GM21381 (cell line): ENCODE results near the gene CDH24.
A peak's percentile ranks its signal among the peaks of the same experiment; 100 is the strongest.
"Not testable (repeated sequence)": the region's sequence is repeated elsewhere in the genome, so short reads cannot be mapped to it uniquely, and the experiment has no call there.

Experiments
- ATAC-seq: cut with Tn5 transposase; IDR thresholded peaks from one replicate; pipeline ENCODE4 v1.9.1; 2021; ENCODE audit warnings: mild to moderate bottlenecking, moderate library complexity; ENCODE audit not compliant: unreplicated experiment

Gene CDH24

DNA sequence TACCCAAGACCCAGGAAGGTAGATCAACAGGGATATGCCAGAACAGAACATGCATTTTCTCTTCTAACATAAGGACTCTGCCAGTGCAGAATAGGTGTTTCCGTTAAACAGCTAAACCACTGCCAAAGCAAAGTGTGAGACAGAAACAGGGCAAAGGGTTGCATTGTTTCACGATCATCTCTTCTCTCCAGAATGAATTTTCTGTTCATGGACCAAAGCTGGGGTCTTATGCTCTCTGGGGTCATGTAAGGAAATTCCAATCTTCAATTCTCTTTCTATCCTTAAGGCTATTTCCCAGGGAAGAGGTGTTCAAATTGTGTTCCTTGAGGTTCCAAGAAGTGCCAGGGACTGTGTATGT lies 33.5 kb downstream of the CDH24 start:
- no peak for ATAC-seq

DNA sequence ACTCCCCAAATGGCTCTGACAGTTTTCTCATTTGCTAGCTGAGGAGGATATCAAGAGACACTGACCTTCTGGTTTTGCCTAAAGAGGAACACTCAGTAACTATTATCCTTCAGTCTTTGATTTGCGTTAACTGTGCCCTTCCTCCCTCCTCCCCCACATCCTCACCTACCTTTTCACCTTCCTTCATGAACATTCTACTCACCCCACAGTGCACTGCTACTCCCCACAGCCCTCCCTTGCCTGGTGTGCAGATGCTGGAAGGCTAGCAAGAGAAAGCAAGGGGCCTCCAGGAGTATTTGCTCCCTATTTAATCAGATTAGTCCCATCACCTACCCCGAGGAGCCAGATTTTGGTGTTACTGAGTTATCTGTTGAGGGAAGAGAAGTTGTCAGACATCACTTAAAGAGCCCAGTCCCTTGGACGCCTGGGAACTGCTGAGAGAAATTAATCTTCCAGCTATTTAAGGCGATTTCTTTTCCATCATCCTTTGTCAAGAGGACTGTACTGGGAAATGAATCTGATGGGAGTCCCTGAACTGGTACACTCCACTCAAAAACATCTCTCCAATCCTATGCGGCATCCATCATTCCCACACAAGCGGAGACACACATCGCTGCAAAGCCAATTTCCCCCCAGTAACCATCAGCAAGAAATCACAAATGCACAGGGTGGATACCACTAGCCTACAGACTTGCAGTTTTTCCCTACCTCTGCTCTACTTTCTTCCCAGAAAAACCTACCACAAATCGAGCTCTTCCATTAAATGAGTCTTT lies 34.1 kb downstream of the CDH24 start:
- no peak for ATAC-seq

DNA sequence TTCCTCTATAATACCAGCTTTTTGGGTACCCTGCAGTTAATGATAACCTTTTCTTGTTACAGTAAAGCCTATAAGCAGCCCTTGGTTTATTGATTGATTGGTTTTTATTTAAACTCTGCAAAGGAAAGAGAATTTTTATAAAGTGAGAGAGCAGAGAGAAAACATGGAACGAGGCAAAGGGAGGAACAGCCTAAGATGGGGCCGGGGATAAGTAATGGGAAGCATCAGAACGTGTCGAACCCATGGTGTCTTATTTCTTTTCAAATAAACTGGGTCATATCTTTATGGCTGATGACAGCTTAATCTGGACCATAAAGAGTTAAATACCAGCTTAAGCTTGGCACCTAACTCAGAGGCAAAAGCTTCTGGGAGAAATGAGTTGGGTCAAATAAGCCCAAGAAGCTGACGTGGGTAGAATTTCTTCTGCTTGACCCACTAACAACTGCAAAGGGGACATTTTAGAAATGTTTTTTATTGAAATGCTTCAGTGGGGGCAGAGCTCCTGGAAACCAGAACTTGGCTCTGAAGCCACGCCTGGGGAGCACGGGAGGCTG lies 35.4 kb downstream of the CDH24 start:
- no peak for ATAC-seq

DNA sequence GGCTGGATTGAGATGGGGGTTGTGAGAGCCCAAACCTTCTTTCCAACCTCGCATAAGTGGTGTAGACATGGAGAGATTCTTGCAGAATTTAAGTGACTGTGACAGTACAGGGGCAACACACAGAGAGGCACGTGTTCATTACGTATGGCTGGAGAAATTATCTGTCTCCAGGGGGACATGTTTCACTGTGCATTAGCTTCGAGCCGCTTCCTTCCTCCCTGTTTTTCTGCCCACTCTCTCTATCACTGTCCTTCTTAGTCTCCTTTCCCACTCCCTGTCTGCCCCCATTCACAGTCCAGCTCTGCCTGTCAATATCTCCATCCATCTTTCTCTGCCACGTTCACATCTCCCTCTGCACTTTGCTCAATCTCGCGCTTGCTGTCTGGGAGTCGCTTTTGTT lies 35.9 kb downstream of the CDH24 start:
- ATAC-seq: no peak

DNA sequence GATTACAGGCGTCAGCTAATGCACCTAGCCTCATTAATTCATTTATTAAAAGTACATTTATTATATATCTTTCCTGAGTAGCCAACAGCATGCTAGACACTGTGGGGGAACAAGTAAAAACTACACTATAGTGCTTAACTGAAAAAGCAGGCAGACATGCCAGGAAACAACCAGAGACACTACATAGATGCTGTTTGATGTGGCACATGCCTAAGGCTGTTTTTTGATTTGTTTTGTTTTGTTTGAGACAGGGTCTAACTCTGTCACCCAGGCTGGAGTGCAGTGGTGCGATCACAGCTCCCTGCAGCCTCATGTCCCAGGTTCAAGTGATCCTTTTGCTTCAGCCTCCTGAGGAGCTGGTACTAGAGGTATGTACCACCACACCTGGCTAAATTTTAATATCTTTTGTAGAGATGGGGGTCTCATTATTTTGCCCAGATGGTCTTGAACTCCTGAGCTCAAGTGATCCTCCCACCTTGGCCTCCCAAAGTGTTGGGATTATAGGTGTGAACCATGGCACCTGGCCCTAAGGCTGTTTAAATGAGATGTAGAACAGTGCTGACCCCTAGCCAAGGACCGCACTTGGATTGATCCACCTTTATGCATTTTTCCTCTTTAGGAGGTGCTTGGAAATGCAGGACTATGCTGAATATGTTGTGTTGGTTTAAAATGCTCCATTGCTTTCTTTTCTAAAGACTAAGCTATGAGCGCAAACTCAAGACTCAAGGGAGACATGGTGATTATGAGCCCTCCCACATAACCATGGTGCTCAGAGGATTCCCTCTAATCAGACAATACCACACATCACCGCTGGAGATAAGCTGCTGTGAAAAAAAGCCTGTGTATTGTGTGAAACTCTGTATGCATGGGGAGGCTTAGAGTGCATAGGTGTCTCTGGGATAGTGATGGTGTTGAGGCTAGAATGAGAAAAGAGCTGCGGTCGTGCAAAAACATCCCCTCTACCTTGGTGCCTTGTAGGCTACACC lies 36.9 kb downstream of the CDH24 start:
- ATAC-seq: no peak

DNA sequence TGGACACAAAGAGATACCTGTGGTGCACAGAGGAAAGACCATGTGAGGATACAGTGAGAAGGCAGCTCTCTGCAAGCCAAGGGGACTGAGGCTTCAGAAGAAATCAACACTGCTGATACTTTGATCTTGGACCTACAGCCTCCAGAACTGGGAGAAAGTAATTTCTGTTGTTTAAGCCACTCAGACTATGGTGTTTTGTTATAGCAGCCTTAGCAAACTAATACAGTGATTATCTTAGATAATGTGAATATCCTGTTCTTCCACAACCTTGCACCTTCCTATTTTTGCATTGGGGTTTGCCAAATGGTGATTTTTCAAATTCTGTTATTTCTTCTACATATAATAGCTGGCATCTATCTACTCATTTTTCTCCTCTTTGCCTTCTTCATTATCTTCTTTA lies 39.2 kb downstream of the CDH24 start:
- no peak for ATAC-seq

DNA sequence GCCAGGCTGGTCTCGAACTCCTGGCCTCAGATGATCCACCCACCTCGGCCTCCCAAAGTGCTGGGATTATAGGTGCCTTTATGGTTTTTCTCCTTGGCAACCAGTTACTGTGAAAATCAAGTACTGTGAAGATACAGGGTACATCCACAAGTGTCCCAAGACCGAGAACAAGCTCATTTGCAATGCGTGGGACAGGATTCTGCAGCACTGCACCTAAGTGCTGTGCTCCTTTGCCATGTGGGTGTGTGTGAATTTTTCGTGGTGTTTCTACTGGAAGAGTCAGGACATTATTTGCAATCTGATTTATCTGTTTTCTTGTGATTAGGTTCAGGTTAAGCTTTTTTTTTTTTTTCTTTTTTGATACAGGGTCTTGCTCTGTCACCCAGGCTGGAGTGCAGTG lies 40.2 kb downstream of the CDH24 start:
- no peak for ATAC-seq

DNA sequence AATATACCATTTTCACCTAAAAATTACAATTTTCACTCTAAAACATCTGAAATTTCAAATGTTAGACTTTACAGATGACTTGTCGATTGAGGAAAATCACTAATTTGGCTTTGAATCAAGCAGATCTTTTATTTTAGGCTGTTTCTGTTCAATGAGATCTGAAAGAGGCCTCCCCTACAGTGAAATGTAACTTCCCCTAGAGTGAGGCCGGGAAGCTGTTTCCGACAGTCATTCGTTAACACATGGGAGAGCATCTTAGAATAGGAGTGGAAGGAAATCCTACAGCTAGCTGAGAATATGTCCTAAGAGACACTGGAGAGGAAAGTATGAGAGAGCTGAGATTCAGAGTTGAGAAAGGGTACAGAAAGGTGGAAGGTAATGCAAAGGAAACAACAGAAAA lies 41.7 kb downstream of the CDH24 start:
- ATAC-seq: no peak

DNA sequence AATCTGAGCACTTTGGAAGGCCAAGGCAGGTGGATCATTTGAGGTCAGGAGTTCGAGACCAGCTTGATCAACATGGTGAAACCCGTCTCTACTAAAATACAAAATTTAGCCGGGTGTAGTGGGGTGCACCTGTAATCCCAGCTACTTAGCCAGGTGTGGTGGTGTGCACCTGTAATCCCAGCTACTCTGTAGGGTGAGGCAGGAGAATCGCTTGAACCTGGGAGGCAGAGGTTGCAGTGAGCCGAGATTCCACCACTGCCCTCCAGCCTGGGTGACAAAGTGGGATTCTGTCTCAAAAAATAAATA lies 43.6 kb downstream of the CDH24 start:
- not testable (repeated sequence) for ATAC-seq

DNA sequence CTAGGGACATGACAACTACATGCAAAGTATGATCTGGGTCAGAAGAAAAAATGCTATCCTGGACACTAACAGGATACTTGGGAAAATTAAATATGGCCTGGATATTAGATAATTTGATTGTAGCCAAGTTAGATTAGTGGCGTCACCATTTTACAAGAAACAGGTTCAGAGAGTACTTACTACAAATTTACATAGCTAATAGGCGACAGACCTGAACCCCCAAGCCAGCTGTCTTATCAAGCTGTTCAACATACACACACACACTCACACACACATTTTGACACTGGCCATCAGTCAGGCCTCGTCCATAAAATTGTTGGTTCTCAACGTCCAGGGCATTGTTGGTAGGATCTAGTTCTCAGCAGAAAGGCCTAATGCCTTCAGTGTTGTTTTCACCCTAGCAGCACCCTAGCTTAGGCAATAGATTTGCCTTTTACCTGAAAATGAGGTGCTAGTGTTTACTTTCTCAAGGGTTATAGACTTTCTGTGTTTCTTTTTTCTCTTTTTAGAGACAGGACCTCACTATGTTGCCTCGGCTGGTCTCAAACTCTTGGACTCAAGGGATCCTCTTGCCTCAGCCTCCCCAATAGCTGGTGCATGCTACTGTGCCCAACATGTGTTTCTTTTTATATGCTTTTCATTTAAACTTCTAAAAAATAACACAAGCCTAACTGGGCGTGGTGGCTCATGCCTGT lies 44.1 kb downstream of the CDH24 start:
- no peak for ATAC-seq

DNA sequence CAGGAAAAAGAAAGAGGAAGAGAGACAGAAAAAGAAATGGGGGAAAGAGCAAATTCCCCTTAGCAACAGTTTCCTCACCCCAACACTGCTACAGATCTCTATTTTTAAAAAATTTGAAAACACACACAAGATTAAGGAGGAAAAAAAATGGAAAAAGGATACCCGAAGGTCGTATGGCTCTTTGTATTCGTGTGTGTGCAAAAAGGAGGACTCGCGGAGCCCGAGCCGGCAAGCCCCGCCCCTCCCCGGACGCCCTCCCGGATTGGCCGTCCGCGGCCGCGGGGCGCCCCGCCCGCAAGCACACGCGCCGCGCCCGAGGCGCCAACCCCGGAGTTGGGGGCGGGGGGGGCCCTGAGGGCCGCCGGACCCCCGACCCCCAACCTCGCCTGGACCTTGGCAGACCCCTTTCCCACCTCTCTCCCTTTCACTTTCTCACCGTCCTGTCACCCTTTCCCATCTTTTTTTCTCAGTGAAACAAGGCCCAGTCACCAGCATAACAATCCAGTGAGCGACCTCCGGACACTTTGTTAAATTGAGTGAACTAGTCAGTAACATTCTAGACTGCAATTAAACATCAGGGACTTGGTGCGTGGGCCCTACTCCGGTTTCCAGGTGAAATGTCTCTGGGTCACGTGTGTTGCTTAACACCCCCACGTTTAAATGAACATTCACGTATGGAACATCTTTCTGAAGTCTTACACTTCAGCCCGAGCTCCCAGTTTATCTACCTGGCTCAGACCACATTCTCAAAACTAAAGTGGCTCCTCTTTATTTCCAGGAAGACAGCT lies 47.2 kb downstream of the CDH24 start, which contains the start of gene C14orf93:
TSS of gene C14orf93 (minus strand) at position 205 of the 788 bp plus-strand sequence. CDS start 11,120 bp downstream, outside the sequence.
- peak; percentile 38 for ATAC-seq

DNA sequence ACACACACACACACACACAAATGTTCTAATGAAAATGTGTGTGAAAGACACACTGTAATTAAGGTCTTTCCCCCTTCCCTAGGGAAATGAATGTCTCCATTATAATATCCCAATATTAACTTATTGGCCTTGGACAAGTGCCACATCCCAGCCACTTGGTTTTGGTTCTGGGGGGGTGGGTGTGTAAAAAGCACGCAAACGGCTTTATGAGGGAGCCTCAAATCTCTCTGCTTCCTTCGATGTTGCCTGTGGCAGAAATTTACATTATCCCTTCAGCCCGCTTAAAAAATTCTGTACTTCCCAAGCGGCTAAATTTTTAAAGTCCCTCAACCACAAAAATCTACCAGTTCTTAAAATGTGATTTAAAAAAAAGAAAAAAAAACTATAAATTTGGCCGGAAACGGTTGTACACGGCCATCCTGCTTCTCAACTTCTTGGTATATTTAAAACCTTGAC lies 47.8 kb downstream of the CDH24 start:
- no peak for ATAC-seq

DNA sequence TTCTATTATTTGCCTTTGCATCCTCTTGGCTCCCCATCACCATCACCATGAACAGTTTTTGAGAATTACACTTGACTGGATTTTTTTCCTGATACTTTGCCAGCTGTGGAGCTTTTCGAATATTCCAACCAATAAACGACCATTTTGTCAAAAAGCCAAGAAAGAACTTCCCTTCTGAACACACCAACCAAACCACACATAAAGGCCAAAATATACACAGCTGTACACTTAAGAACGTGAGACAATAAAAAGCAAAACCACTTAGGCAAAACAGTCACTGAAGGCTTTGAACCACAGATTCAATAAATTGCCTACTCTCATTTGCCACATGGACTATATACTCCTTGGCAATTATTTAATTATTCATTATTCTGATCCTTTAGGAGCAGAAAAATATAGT lies 48.5 kb downstream of the CDH24 start:
- ATAC-seq: no peak

DNA sequence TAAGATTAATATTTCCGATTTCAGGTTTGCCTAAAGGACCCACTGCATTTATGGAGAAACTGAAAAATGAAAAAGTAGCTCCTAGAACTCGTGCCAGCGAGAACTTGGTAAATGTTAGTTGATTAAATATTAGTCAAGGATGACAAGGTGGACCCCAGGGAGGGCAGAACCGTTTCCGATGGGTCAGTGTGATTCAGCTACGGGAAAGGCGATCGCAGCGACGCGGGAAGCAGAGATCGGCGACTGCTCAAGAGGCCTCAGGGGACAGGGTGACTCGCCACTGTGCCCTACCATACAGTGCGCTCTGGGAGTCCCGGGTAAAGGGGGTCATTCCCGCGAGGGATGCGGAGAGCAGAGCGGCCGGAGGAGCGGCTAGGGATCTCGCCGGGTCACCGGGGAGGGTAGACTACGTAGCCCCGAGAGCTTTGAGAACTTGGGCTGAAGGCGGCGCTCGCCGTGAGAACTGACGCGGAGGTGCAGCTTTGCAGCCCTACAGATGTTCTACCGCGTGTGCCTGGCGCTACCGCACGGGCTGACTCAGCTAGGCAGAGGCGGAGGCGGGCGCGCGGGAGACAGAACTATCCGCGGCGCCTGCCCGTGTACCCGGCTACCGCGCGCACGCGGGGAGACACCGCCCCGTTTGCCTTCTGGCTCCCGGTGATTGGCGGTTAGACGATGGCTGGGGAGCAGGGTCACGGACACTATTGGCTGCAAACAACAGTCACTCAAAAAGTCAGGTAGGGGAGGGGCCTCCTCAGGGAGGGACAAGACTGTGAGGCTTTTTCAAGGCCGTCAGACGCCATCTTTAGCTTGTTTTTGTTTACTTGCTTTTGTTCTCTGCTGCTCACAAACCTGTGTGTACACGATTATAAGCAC lies 50.5 kb downstream of the CDH24 start:
- peak; percentile 93 for ATAC-seq

DNA sequence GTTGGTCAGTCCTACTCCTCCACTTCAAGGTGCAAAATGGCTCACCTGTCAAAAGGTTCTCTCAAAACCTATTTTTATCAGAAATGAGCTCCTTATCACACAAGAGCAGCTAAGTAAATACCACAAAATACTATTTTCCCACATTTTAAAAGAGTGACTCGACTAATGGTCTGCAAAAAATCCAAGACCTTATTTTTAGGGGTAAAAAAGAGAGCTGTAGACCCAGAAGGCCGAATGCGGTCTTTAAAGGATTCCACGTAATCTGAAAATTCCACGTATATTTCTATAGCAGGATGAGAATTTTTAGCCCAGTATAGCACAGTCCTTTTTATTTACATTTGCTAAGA lies 51.2 kb downstream of the CDH24 start:
- ATAC-seq: no peak

DNA sequence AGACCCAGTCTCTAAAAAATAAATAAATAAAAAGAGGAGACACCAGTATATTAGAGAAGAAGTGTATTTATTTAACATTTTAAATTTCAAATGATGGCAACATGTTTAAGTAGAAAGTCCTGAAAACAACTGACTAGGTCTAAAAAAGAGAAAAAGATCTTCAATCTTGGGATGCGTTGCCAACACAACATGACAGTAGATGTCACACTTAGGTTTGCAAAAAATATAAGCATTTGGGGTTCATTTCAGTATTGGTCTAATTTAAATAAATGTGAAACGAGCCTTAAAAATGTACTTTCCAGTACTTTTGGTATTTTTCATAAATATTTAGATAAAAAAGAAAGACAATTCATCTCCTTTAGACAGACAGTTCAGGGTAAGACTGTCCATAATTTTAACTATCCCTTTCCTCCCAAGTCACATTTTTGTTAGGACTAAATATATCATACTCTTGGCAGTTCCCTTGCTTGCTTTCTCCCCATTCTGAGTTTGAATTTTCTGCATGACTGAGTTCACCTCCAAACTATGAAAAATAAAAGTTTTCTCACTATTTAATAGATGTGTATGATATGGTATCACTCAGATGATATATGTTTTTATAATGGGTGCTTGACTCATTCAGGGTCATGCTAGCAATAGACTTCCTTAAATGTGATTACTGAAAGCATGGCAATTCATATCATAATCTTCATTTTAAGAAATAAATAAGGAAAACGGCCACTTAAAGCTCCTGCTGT lies 51.7 kb downstream of the CDH24 start:
- no peak for ATAC-seq

DNA sequence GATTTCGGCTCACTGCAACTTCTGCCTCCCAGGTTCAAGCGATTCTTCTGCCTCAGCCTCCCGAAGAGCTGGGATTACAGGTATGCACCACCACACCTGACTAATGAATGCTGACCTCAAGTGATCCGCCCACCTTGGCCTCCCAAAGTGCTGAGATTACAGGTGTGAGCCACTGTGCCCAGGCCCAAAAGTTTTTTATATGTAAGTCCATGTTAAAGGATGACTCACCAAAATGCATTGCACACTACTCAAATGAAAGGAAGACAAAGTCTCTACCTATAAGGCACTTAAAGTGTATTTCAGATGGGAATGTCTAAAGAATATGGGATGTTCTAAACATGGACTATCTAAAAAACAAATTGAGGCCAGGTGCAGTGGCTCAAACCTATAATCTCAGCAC lies 53.0 kb downstream of the CDH24 start:
- not testable (repeated sequence) for ATAC-seq

DNA sequence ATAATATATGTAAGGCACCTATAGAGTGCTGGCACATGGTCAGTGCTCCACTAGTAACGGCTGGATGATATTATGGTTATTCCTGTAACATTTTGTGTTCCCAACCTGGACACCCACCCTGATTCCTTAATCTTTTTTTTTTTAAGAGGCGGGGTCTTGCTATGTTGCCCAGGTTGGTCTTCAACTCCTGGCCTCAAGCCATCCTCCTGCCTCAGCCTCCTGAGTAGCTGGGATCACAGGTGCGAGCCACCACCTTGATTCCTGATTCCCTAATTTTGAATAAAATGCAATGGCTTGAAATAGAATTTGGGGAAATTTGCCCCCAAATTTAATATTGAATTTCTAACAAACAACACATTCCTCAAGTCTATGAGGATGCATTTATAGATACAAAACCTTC lies 54.7 kb downstream of the CDH24 start:
- ATAC-seq: no peak

DNA sequence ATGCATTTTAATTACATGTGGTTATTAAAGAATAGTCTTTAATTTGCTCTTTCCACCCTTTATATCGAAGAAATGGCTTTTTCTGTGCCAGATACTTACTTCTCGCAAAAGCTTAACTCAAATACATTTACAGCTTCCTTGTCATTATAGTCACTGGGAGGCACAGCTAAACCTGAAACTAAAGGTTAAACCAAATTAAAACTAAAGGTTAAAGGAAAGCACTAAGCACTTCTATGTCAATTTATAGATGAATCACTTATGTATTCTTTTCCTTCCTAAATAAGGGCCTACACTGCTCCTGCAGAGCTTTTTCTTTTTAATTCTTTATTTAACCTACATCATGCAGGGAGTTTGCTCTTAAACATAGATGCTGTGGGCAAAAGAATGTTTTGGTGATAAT lies 56.5 kb downstream of the CDH24 start:
- ATAC-seq: no peak
